Progenitor cell of endocrine pancreas (in vitro differentiated cells): ENCODE results near the gene RAB3C. TPM values are rescaled to one million over a fixed set of nuclear protein-coding genes. Genes with fewer than 3 reads are reported as not detected.
"Not testable (repeated sequence)": the region's sequence is repeated elsewhere in the genome, so short reads cannot be mapped to it uniquely, and the experiment has no call there.

ENCODE experiments used
- DNase-seq: peaks from one replicate; pipeline ENCODE4 v3.0.0; 2021; ENCODE audit warnings: low spot score; ENCODE audit not compliant: unreplicated experiment
- H3K27ac Mint-ChIP-seq: 2 replicates; pipeline ENCODE4 v1.8.0; 2021; ENCODE audit warnings: mild to moderate bottlenecking, moderate library complexity, mixed read lengths
- H3K27me3 Mint-ChIP-seq: 2 replicates; pipeline ENCODE4 v1.8.0; 2021; ENCODE audit warnings: mixed read lengths
- H3K36me3 Mint-ChIP-seq: 2 replicates; pipeline ENCODE4 v1.8.0; 2022; ENCODE audit warnings: mixed read lengths; ENCODE audit not compliant: insufficient read depth
- H3K4me1 Mint-ChIP-seq: 2 replicates; pipeline ENCODE4 v1.8.0; 2021; ENCODE audit warnings: low read depth, mixed read lengths
- H3K4me3 Mint-ChIP-seq: 2 replicates; pipeline ENCODE4 v1.8.0; 2021; ENCODE audit warnings: low read depth, mild to moderate bottlenecking, moderate library complexity, mixed read lengths
- H3K9me3 Mint-ChIP-seq: 2 replicates; pipeline ENCODE4 v1.8.0; 2021; ENCODE audit warnings: low read depth, mixed read lengths
- CTCF ChIP-seq: fragments of 200-600 bp; sonication (generic); IDR thresholded peaks from one replicate; pipeline ENCODE4 v1.5.0; 2021; ENCODE audit warnings: antibody characterized with exemption, mild to moderate bottlenecking; ENCODE audit not compliant: unreplicated experiment
- total RNA-seq: library from RNA; stranded (reverse); gene quantifications from 2 replicates; pipeline ENCODE4 v1.2.1, GENCODE V29; 2021

The RAB3C gene
- total RNA-seq, 1 donor from 2014 or later, result 25.2 TPM

DNA sequence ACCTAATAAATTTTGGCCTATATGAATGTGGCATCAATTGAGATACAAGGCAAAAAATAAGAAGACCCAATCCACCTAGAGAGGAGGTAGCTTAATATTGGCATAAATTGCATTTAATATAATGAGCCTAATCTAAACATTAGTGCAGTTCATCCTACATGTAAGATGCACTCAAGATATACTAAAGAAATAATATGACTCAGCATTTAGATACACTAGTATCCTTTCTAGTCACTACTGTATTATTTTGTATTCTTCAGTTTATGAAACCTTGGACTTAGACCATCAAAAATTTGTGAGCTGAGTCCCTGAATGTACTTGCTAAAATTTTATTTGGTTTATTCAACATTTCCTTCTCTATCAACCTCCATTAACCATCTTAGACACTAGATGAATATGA is 104.7 kb downstream of the RAB3C start:
- no peak for TF ChIP-seq CTCF
- H3K27me3 Mint-ChIP-seq, result no peaks in the 10 kb centered on the region
- DNase-seq, result no peak
- H3K4me3 Mint-ChIP-seq, result no peak overlapping the region
- H3K36me3 Mint-ChIP-seq, result no peaks in the 10 kb centered on the region
- no peaks in the 10 kb centered on the region for H3K4me1 Mint-ChIP-seq
- H3K27ac Mint-ChIP-seq, result no peak overlapping the region
- no peaks in the 10 kb centered on the region for H3K9me3 Mint-ChIP-seq

DNA sequence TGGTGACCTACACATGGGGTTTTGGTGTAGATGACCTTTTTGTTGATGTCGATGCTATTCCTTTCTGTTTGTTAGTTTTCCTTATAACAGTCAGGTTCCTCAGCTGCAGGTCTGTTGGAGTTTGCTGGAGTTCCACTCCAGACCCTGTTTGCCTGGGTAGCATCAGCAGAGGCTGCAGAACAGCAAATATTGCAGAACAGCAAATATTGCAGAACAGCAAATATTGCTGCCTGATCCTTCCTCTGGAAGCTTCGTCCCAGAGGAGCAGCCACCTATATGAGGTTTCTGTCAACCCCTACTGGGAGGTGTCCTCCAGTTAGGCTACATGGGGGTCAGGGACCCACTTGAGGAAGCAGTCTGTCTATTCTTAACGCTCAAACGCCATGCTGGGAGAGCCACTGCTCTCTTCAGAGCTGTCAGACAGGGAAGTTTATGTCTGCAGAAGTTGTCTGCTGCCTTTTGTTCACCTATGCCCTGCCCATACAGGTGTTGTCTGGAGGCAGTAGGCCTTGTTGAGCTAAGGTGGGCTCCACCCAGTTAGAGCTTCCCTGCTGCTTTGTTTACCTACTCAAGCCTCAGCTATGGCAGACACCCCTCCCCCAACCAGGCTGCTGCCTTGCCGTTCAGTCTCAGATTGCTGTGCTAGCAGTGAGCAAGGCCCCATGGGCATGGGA is 116.3 kb downstream of the RAB3C start:
- H3K4me1 Mint-ChIP-seq, H3K27ac Mint-ChIP-seq, H3K36me3 Mint-ChIP-seq, H3K4me3 Mint-ChIP-seq, H3K27me3 Mint-ChIP-seq, DNase-seq: not testable (repeated sequence)
- peaks cover 50% of the 10 kb centered on the region for H3K9me3 Mint-ChIP-seq

- Mint-ChIP-seq H3K36me3 (peaks cover 10% of the 10 kb centered on the region), H3K9me3 (peaks cover 46% of the 10 kb centered on the region)
These were observed 116.9 kb downstream of the RAB3C start for GRCh38 chr5:58699762-58700118.

GRCh38 chr5:58703925-58704555 is 121.2 kb downstream of the RAB3C start:
- H3K27ac Mint-ChIP-seq, result no peak overlapping the region

More at GRCh38 chr5:58699762-58700118, 116.9 kb downstream of the RAB3C start:
- Mint-ChIP-seq H3K4me3 (no peak overlapping the region), H3K27ac (no peak overlapping the region), H3K4me1 (peaks cover 10% of the 10 kb centered on the region), H3K27me3 (no peaks in the 10 kb centered on the region)
- TF ChIP-seq CTCF, result no peak
- no peak for DNase-seq

DNA sequence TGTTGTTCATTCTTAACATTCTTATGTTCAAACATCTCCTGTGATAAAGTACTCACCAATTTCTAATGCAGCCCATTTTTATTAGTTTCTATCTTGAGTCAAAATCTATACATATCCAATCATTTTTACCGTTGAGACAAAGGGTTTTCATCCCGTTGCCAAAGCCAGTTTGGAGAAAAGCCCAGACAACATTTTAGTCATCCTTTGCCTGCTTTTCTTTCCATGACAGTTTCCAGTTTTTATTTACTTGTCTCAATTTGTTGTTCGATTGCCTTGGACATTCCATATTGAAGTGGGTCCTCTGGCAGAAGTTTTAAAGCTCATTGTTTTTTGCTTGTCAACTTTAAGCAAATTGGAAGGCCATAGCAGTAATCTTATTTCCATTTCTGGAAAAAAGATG is 123.9 kb downstream of the RAB3C start:
- H3K9me3 Mint-ChIP-seq, result peaks cover under 1% of the 10 kb centered on the region
- H3K4me3 Mint-ChIP-seq, result no peak overlapping the region
- no peak for DNase-seq
- no peak overlapping the region for H3K27ac Mint-ChIP-seq
- H3K36me3 Mint-ChIP-seq, result no peaks in the 10 kb centered on the region
- no peaks in the 10 kb centered on the region for H3K27me3 Mint-ChIP-seq
- TF ChIP-seq CTCF, result no peak
- peaks cover 10% of the 10 kb centered on the region for H3K4me1 Mint-ChIP-seq

More at GRCh38 chr5:58703925-58704555, 121.2 kb downstream of the RAB3C start:
- H3K9me3 Mint-ChIP-seq, result peaks cover 10% of the 10 kb centered on the region
- no peaks in the 10 kb centered on the region for H3K27me3 Mint-ChIP-seq
- peaks cover 3% of the 10 kb centered on the region for H3K36me3 Mint-ChIP-seq
- no peak for DNase-seq
- H3K4me1 Mint-ChIP-seq, result peaks cover 10% of the 10 kb centered on the region
- H3K4me3 Mint-ChIP-seq, result no peak overlapping the region
- TF ChIP-seq CTCF, result no peak

GRCh38 chr5:58708456-58708855 is 125.6 kb downstream of the RAB3C start:
- no peak for TF ChIP-seq CTCF
- no peak for DNase-seq
- Mint-ChIP-seq H3K36me3 (no peaks in the 10 kb centered on the region), H3K27me3 (no peaks in the 10 kb centered on the region), H3K4me1 (peaks cover 7% of the 10 kb centered on the region), H3K9me3 (no peaks in the 10 kb centered on the region), H3K4me3 (no peak overlapping the region), H3K27ac (no peak overlapping the region)

DNA sequence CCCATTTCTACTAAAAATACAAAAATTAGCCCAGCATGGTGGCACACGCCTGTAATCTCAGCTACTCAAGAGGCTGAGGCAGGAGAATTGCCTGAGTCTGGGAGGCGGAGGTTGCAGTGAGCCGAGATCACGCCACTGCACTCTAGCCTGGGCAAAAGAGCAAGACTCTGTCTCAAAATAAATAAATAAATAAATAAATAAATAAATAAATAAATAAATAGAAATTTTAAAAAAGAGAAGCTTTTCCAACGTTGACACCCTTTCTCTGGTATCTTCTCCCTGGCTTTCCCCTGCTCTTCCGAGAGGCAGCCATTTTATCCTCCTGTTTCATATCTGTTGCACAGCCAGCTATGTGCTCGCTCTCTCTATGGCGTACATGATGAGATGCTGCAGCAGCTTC is 127.5 kb downstream of the RAB3C start:
- H3K9me3 Mint-ChIP-seq, H3K27ac Mint-ChIP-seq, DNase-seq, H3K4me1 Mint-ChIP-seq, H3K36me3 Mint-ChIP-seq, H3K27me3 Mint-ChIP-seq, H3K4me3 Mint-ChIP-seq: not testable (repeated sequence)
